Upper lobe of left lung (tissue), 4 donors: Measurements from ENCODE around the gene EEF2K.

Experiments used
- EP300 ChIP-seq, 4 donors: sonication (generic); formaldehyde crosslinking; IDR thresholded peaks; one replicate each; pipeline ENCODE4 v1.5.1; 2017; ENCODE audit warnings: antibody characterized with exemption in 4 of 4, control low read depth in 2 of 4
- POLR2A ChIP-seq, 4 donors: fragments of 450-650 bp; IDR thresholded peaks; one replicate each; pipeline ENCODE4 v1.5.1; 2016 to 2017; ENCODE audit warnings: antibody characterized with exemption in 4 of 4, mild to moderate bottlenecking in 2 of 4
- POLR2AphosphoS5 ChIP-seq, 2 donors: sonication (generic); formaldehyde crosslinking; IDR thresholded peaks; one replicate each; pipeline ENCODE4 v1.5.1; 2017; ENCODE audit warnings: antibody characterized with exemption in 2 of 2
- TF ChIP-seq, protein P1 (sequence below), 6 experiments: fragments of 450-650 bp in 4 of 6; fragments of 200-600 bp in 2 of 6; sonication (generic) in 2 of 6; IDR thresholded peaks; one replicate each; pipeline ENCODE4 v1.5.1; 2016 to 2019; ENCODE audit warnings: antibody characterized with exemption in 6 of 6

DNA sequence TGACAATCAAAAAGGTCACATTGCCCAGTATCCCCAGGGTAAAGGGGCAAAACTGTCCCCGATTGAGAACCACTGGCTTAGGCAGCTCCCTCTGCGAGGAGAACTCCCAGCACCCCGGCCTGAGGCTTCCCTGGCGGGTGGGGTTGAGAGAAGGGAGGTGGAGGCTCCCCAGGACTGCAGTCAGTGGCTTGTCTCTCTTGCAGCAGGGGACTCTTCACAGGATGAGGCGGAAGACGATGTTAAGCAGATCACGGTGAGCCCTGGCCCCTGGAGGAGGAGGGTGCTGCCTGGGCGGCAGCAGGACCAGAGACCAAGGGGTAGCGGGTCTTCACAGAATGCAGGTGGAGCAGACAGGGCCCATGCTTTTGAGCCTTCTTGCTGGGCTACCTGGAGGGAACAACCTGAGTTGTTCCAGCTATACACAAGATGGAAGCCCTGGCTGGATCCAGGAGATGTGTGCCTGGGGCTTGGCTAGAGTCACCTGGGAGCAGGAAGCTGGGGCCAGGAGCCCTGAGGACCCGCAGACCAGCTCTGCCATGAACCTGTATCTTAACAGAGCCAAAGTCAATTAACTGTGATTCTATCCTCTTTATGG lies 107.9 kb downstream of the EEF2K start:
- TF ChIP-seq, protein P1, sequence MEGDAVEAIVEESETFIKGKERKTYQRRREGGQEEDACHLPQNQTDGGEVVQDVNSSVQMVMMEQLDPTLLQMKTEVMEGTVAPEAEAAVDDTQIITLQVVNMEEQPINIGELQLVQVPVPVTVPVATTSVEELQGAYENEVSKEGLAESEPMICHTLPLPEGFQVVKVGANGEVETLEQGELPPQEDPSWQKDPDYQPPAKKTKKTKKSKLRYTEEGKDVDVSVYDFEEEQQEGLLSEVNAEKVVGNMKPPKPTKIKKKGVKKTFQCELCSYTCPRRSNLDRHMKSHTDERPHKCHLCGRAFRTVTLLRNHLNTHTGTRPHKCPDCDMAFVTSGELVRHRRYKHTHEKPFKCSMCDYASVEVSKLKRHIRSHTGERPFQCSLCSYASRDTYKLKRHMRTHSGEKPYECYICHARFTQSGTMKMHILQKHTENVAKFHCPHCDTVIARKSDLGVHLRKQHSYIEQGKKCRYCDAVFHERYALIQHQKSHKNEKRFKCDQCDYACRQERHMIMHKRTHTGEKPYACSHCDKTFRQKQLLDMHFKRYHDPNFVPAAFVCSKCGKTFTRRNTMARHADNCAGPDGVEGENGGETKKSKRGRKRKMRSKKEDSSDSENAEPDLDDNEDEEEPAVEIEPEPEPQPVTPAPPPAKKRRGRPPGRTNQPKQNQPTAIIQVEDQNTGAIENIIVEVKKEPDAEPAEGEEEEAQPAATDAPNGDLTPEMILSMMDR (IDR thresholded peaks at IDR 0.05): no peak
- TF ChIP-seq POLR2A (IDR thresholded peaks at IDR 0.05) (no peak), EP300 (IDR thresholded peaks at IDR 0.05) (no peak), POLR2AphosphoS5 (IDR thresholded peaks at IDR 0.05) (no peak)
